NB4 (cell line): ENCODE data around the gene SHANK2.

Source experiments
- DNase-seq: peaks from one replicate; pipeline ENCODE4 v3.0.0; 2010; ENCODE audit warnings: low read depth
- H3K4me3 ChIP-seq: one replicate; pipeline ENCODE4 v1.5.1; 2011; ENCODE audit warnings: mild to moderate bottlenecking, low read depth, low read length, moderate library complexity
- CTCF ChIP-seq: IDR thresholded peaks from one replicate; pipeline ENCODE4 v1.5.1; 2012; ENCODE audit warnings: low read depth, low read length
- MAX ChIP-seq: IDR thresholded peaks from 2 replicates; pipeline ENCODE4 v1.6.1; 2011; ENCODE audit warnings: low read depth, low read length
- MYC ChIP-seq: IDR thresholded peaks from 2 replicates; pipeline ENCODE4 v1.6.1; 2011; ENCODE audit warnings: low read depth, low read length
- POLR2A ChIP-seq: IDR thresholded peaks from 2 replicates; pipeline ENCODE4 v1.6.1; 2011; ENCODE audit warnings: mild to moderate bottlenecking; ENCODE audit not compliant: insufficient read length; ENCODE audit errors: extremely low read depth

The SHANK2 gene

GRCh38 chr11:71252269-71252769 is at the start of gene SHANK2:
Gene SHANK2 (minus strand): TSS chr11:71252577. CDS start chr11:71147326, 105,251 bp downstream.
- no peak for DNase-seq
- no peak within 1 kb of the TSS for H3K4me3 ChIP-seq
- TF ChIP-seq MYC (no peak), MAX (no peak), POLR2A (no peak), CTCF (no peak)

GRCh38 chr11:71301858-71302533 is 49.6 kb upstream of the SHANK2 start:
- no peak overlapping the region for H3K4me3 ChIP-seq
- TF ChIP-seq MAX = no peak
- no peak for TF ChIP-seq CTCF
- TF ChIP-seq MYC = no peak
- no peak for TF ChIP-seq POLR2A

GRCh38 chr11:71301046-71301857 is 48.9 kb upstream of the SHANK2 start:
- TF ChIP-seq MYC = no peak
- no peak for TF ChIP-seq POLR2A
- no peak for TF ChIP-seq MAX
- no peak for TF ChIP-seq CTCF
- H3K4me3 ChIP-seq = no peak overlapping the region
- DNase-seq = no peak

More at GRCh38 chr11:71301858-71302533, 49.6 kb upstream of the SHANK2 start:
- DNase-seq = no peak

GRCh38 chr11:71300187-71300586 is 47.8 kb upstream of the SHANK2 start:
- DNase-seq = no peak
- no peak for TF ChIP-seq MAX
- TF ChIP-seq POLR2A = no peak
- no peak for TF ChIP-seq MYC
- TF ChIP-seq CTCF = no peak
- no peak overlapping the region for H3K4me3 ChIP-seq

- no peak overlapping the region for H3K4me3 ChIP-seq
- no peak for DNase-seq
- no peak for TF ChIP-seq MYC
- TF ChIP-seq POLR2A = no peak
- no peak for TF ChIP-seq MAX
- TF ChIP-seq CTCF = no peak
Measured at GRCh38 chr11:71298761-71299181, 46.4 kb upstream of the SHANK2 start.
